GM12864 (cell line): ENCODE results near the gene VEPH1.

Experiments
- DNase-seq: peaks from one replicate; pipeline ENCODE4 v3.0.0-alpha.2; 2011; ENCODE audit warnings: low read depth
- H3K4me3 ChIP-seq: 2 replicates; pipeline ENCODE4 v1.5.1; 2011; ENCODE audit warnings: mild to moderate bottlenecking, low read depth, low read length, control low read depth
- CTCF ChIP-seq: IDR thresholded peaks from 2 replicates; pipeline ENCODE4 v1.5.1; 2011; ENCODE audit warnings: low read depth, mild to moderate bottlenecking, moderate library complexity, low read length, control low read depth, inconsistent platforms; ENCODE audit errors: missing control alignments

The VEPH1 gene

GRCh38 chr3:157381606-157382005 is 121.6 kb downstream of the VEPH1 start:
- no peak for TF ChIP-seq CTCF
- H3K4me3 ChIP-seq: no peak overlapping the region

GRCh38 chr3:157379525-157380140 is 123.6 kb downstream of the VEPH1 start:
- no peak for DNase-seq
- no peak overlapping the region for H3K4me3 ChIP-seq
- no peak for TF ChIP-seq CTCF

More at GRCh38 chr3:157381606-157382005, 121.6 kb downstream of the VEPH1 start:
- DNase-seq: no peak

- no peak for DNase-seq
- no peak for TF ChIP-seq CTCF
- H3K4me3 ChIP-seq: no peak overlapping the region
Measured at GRCh38 chr3:157376603-157377300, 126.5 kb downstream of the VEPH1 start.

- no peak for TF ChIP-seq CTCF
- no peak for DNase-seq
Measured at GRCh38 chr3:157375342-157375986, 127.8 kb downstream of the VEPH1 start.

GRCh38 chr3:157374933-157375332 is 128.3 kb downstream of the VEPH1 start:
- no peak overlapping the region for H3K4me3 ChIP-seq
- DNase-seq: no peak
- TF ChIP-seq CTCF: no peak

More at GRCh38 chr3:157375342-157375986, 127.8 kb downstream of the VEPH1 start:
- H3K4me3 ChIP-seq: no peak overlapping the region

GRCh38 chr3:157373783-157374182 is 129.4 kb downstream of the VEPH1 start:
- DNase-seq: no peak
- TF ChIP-seq CTCF: no peak
- no peak overlapping the region for H3K4me3 ChIP-seq
